Transverse colon (tissue), 4 donors: Measurements from ENCODE around the gene GPI. TPM values are rescaled to one million over a fixed set of nuclear protein-coding genes. Genes with fewer than 3 reads are reported as not detected.

Experiments used
- DNase-seq: peaks from one replicate; pipeline ENCODE4 v3.0.0-alpha.2; 2019
- H3K27ac ChIP-seq, 4 donors: fragments of 200-600 bp; sonication (generic); 2 replicates each; pipeline ENCODE4 v1.5.1; 2016 to 2018; ENCODE audit warnings: inconsistent platforms in 4 of 4
- H3K27me3 ChIP-seq: fragments of 200-600 bp; sonication (generic); 2 replicates; pipeline ENCODE4 v1.5.1; 2017; ENCODE audit warnings: inconsistent platforms
- H3K36me3 ChIP-seq, 4 donors: fragments of 200-600 bp; sonication (generic); 2 replicates each; pipeline ENCODE4 v1.5.1; 2017 to 2019; ENCODE audit warnings: inconsistent platforms in 4 of 4
- H3K4me1 ChIP-seq, 4 donors: fragments of 200-600 bp; sonication (generic); 2 replicates each; pipeline ENCODE4 v1.5.1; 2017 to 2020; ENCODE audit warnings: inconsistent platforms in 4 of 4
- H3K4me3 ChIP-seq, 4 donors: fragments of 200-600 bp; sonication (generic); 1 replicate in 1 of 4; 2 replicates in 3 of 4; pipeline versions ENCODE4 v1.5.1 to v1.6.1; 2017 to 2019; ENCODE audit warnings: inconsistent platforms in 4 of 4
- H3K9me3 ChIP-seq, 2 donors: fragments of 200-600 bp; sonication (generic); 2 replicates each; pipeline ENCODE4 v1.5.1; 2017 to 2019; ENCODE audit warnings: inconsistent platforms in 2 of 2
- EP300 ChIP-seq: sonication (generic); formaldehyde crosslinking; IDR thresholded peaks from one replicate; pipeline ENCODE4 v1.6.1; 2017; ENCODE audit warnings: antibody characterized with exemption, low read depth
- POLR2A ChIP-seq: fragments of 450-650 bp; IDR thresholded peaks from one replicate; pipeline ENCODE4 v1.6.1; 2016; ENCODE audit warnings: antibody characterized with exemption, mild to moderate bottlenecking, moderate library complexity
- POLR2AphosphoS5 ChIP-seq, 3 donors: sonication (generic); formaldehyde crosslinking; IDR thresholded peaks; one replicate each; pipeline ENCODE4 v1.6.1; 2016; ENCODE audit warnings: antibody characterized with exemption in 3 of 3
- WGBS, 2 donors: methylation state at CpG; one replicate each; pipeline ENCODE4 v1.1.5; 2018; ENCODE audit warnings: low coverage in 1 of 2; 5-methylcytosine and 5-hydroxymethylcytosine counted together
- in situ Hi-C, 4 donors: fragments of 200-750 bp; cut with MboI; loops; one replicate each; pipeline versions ENCODE4 v1.15.0 to v1.15.1; 2017; ENCODE audit warnings: low sequenced_read_pairs in 3 of 4, low pct_ligation_motif_present in 1 of 4, low pct_unique_long_range_greater_than_20kb in 1 of 4
- intact Hi-C: fragments of 100-400 bp; cut with DNase I; formaldehyde crosslinking; loops from one replicate; pipeline ENCODE4 v1.15.1; 2023; ENCODE audit warnings: low total_unique reads
- total RNA-seq, 4 donors: library from RNA; depleted of rRNA; stranded (reverse); fragments of >200 nt; gene quantifications; one replicate each; pipeline ENCODE4 v1.1.0, GENCODE V29; 2016
- TF ChIP-seq, protein P1 (sequence below), 5 experiments: fragments of 200-600 bp in 3 of 5; fragments of 450-650 bp in 2 of 5; sonication (generic) in 3 of 5; IDR thresholded peaks; 1 replicate in 2 of 5; 2 replicates in 3 of 5; pipeline ENCODE4 v1.5.1; 2016 to 2017; ENCODE audit warnings: antibody characterized with exemption in 5 of 5, inconsistent platforms in 3 of 5, mild to moderate bottlenecking in 2 of 5, moderate library complexity in 1 of 5

GPI gene
- total RNA-seq, 4 donors from 2014 or later: 112 to 531 (median 220) TPM

GRCh38 chr19:34391813-34392212, 26.8 kb downstream of the GPI start:
- TF ChIP-seq, protein P1, sequence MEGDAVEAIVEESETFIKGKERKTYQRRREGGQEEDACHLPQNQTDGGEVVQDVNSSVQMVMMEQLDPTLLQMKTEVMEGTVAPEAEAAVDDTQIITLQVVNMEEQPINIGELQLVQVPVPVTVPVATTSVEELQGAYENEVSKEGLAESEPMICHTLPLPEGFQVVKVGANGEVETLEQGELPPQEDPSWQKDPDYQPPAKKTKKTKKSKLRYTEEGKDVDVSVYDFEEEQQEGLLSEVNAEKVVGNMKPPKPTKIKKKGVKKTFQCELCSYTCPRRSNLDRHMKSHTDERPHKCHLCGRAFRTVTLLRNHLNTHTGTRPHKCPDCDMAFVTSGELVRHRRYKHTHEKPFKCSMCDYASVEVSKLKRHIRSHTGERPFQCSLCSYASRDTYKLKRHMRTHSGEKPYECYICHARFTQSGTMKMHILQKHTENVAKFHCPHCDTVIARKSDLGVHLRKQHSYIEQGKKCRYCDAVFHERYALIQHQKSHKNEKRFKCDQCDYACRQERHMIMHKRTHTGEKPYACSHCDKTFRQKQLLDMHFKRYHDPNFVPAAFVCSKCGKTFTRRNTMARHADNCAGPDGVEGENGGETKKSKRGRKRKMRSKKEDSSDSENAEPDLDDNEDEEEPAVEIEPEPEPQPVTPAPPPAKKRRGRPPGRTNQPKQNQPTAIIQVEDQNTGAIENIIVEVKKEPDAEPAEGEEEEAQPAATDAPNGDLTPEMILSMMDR (IDR thresholded peaks at IDR 0.05): no peak
- TF ChIP-seq POLR2A (no peak), POLR2AphosphoS5 (IDR thresholded peaks at IDR 0.05) (no peak), EP300 (no peak)
- Histone ChIP-seq H3K9me3 (no peaks in the 10 kb centered on the region), H3K36me3 (peaks cover 0 to 28% (median 11%) of the 10 kb centered on the region in 4 donors), H3K4me1 (no peaks in the 10 kb centered on the region), H3K27me3 (no peaks in the 10 kb centered on the region), H3K27ac (no peak overlapping the region), H3K4me3 (no peak overlapping the region)
- no peak for DNase-seq
- intact Hi-C loops: no loop called here
- in situ Hi-C loops: no loop called here

DNA sequence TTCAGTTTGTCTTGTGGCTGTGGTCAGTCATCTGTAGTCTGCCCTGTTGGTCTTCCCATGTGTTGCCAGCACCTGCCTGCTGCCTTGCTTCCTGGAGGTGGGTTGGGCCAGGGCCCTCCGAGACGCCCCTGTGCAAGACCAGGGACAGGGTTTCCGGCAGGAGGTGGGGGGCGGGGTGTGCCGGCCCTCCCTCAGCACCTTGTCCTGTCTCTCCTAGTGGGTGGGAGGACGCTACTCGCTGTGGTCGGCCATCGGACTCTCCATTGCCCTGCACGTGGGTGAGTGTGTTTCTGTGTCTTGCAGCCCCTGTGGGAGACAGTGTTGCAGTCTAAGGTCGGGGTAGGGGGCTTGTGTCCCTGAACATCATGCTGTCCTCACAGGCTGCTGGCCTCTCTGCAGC, 28.0 kb downstream of the GPI start:
- no peaks in the 10 kb centered on the region for H3K4me1 ChIP-seq
- H3K27ac ChIP-seq: no peak overlapping the region
- peaks cover 0 to 39% (median 12%) of the 10 kb centered on the region in 4 donors for H3K36me3 ChIP-seq
- H3K4me3 ChIP-seq: no peak overlapping the region
- no peaks in the 10 kb centered on the region for H3K9me3 ChIP-seq
- intact Hi-C loops: no loop called here
- WGBS, 2 donors: 79% methylated on average over 10 of the region's 11 CpGs; no CpG with 5 or more reads in 1 of the 2 donors
- no peak for TF ChIP-seq EP300
- TF ChIP-seq, protein P1 (IDR thresholded peaks at IDR 0.05): no peak
- no peak for TF ChIP-seq POLR2AphosphoS5 (IDR thresholded peaks at IDR 0.05)
- no peak for TF ChIP-seq POLR2A
- in situ Hi-C loops: no loop called here
- no peaks in the 10 kb centered on the region for H3K27me3 ChIP-seq
- DNase-seq: no peak

GRCh38 chr19:34393629-34394028, 28.6 kb downstream of the GPI start:
- in situ Hi-C loops: no loop called here
- intact Hi-C loops: no loop called here
- Histone ChIP-seq H3K9me3 (no peaks in the 10 kb centered on the region), H3K4me3 (no peak overlapping the region), H3K27ac (no peak overlapping the region), H3K36me3 (peaks cover 0 to 43% (median 14%) of the 10 kb centered on the region in 4 donors), H3K27me3 (no peaks in the 10 kb centered on the region), H3K4me1 (no peaks in the 10 kb centered on the region)
- WGBS, 2 donors: 88% methylated on average over 14 of the region's 14 CpGs; no CpG with 5 or more reads in 1 of the 2 donors
- TF ChIP-seq POLR2AphosphoS5 (IDR thresholded peaks at IDR 0.05) (no peak), EP300 (no peak), POLR2A (no peak)
- TF ChIP-seq, protein P1 (IDR thresholded peaks at IDR 0.05): no peak
- no peak for DNase-seq

GRCh38 chr19:34397853-34398252, 32.9 kb downstream of the GPI start:
- intact Hi-C loops (no loop called here), in situ Hi-C loops (no loop called here)
- H3K4me1 ChIP-seq: peaks cover 0 to 13% (median 0%) of the 10 kb centered on the region in 4 donors
- peaks cover 0 to 61% (median 22%) of the 10 kb centered on the region in 4 donors for H3K36me3 ChIP-seq
- H3K27ac ChIP-seq: no peak overlapping the region
- no peaks in the 10 kb centered on the region for H3K27me3 ChIP-seq
- WGBS, 2 donors: 93 to 100% methylated on average over 1 of the region's 1 CpG
- no peaks in the 10 kb centered on the region for H3K9me3 ChIP-seq
- no peak overlapping the region for H3K4me3 ChIP-seq
- TF ChIP-seq POLR2AphosphoS5 (IDR thresholded peaks at IDR 0.05) (no peak), POLR2A (no peak), EP300 (no peak)
- TF ChIP-seq, protein P1 (IDR thresholded peaks at IDR 0.05): no peak
- no peak for DNase-seq
